SK-N-SH treated with all-trans-retinoic acid at 6 μM for 48 hours (cell line): ENCODE results near the gene PARD3.

ENCODE experiments used
- ATAC-seq: fragments of 200-7000 bp; cut with Tn5 transposase; 3 replicates; pipeline ENCODE4 v1.9.1; 2020; ENCODE audit warnings: mild to moderate bottlenecking, moderate library complexity
- ARNTL ChIP-seq: fragments of 450-650 bp; formaldehyde crosslinking; IDR thresholded peaks from 2 replicates; pipeline ENCODE4 v1.5.0; 2020; ENCODE audit warnings: low read depth, mild to moderate bottlenecking, moderate library complexity, borderline replicate concordance
- BACH2 ChIP-seq: fragments of 250-450 bp; sonication (Bioruptor Pico); IDR thresholded peaks from 2 replicates; pipeline ENCODE4 v1.9.0; 2021; ENCODE audit warnings: mild to moderate bottlenecking, borderline replicate concordance
- CSDC2 ChIP-seq: fragments of 250-450 bp; sonication (Bioruptor Pico); IDR thresholded peaks from 2 replicates; pipeline ENCODE4 v1.5.0; 2020; ENCODE audit warnings: mild to moderate bottlenecking, moderate library complexity
- CSRNP3 ChIP-seq: fragments of 250-450 bp; sonication (Bioruptor Pico); IDR thresholded peaks from 2 replicates; pipeline ENCODE4 v1.5.1; 2021; ENCODE audit warnings: mild to moderate bottlenecking, moderate library complexity
- ESRRG ChIP-seq: fragments of 250-450 bp; sonication (Bioruptor Pico); IDR thresholded peaks from 2 replicates; pipeline ENCODE4 v1.6.1; 2021; ENCODE audit warnings: mild to moderate bottlenecking
- GLIS3 ChIP-seq: fragments of 250-450 bp; sonication (Bioruptor Pico); IDR thresholded peaks from 2 replicates; pipeline ENCODE4 v1.5.0; 2020; ENCODE audit warnings: mild to moderate bottlenecking, moderate library complexity
- ISL1 ChIP-seq: fragments of 250-450 bp; sonication (Bioruptor Pico); IDR thresholded peaks from 2 replicates; pipeline ENCODE4 v2.1.2; 2022; ENCODE audit warnings: mild to moderate bottlenecking, moderate library complexity
- OSR1 ChIP-seq: fragments of 250-450 bp; sonication (Bioruptor Pico); IDR thresholded peaks from 2 replicates; pipeline ENCODE4 v1.8.0; 2022; ENCODE audit warnings: moderate library complexity, mild to moderate bottlenecking, inconsistent platforms
- PATZ1 ChIP-seq: fragments of 250-450 bp; sonication (Bioruptor Pico); IDR thresholded peaks from 2 replicates; pipeline ENCODE4 v1.8.0; 2020; ENCODE audit warnings: mild to moderate bottlenecking, moderate library complexity, borderline replicate concordance
- PPARA ChIP-seq: fragments of 250-450 bp; sonication (Bioruptor Pico); IDR thresholded peaks from 2 replicates; pipeline ENCODE4 v1.5.0; 2020; ENCODE audit warnings: mild to moderate bottlenecking, borderline replicate concordance
- RARB ChIP-seq: fragments of 250-450 bp; sonication (Bioruptor Pico); IDR thresholded peaks from 2 replicates; pipeline ENCODE4 v1.8.0; 2021; ENCODE audit warnings: mild to moderate bottlenecking, moderate library complexity
- SNAI2 ChIP-seq: fragments of 250-450 bp; sonication (Bioruptor Pico); IDR thresholded peaks from 2 replicates; pipeline ENCODE4 v1.5.0; 2020; ENCODE audit warnings: mild to moderate bottlenecking, moderate library complexity
- TCF4 ChIP-seq: fragments of 250-450 bp; sonication (Bioruptor Pico); IDR thresholded peaks from 2 replicates; pipeline ENCODE4 v1.8.0; 2021; ENCODE audit warnings: mild to moderate bottlenecking, moderate library complexity, borderline replicate concordance
- TOX ChIP-seq: fragments of 250-450 bp; sonication (Bioruptor Pico); IDR thresholded peaks from 2 replicates; pipeline ENCODE4 v1.8.0; 2021; ENCODE audit warnings: mild to moderate bottlenecking, moderate library complexity, borderline replicate concordance
- TSHZ2 ChIP-seq: fragments of 250-450 bp; sonication (Bioruptor Pico); IDR thresholded peaks from 2 replicates; pipeline ENCODE4 v1.5.0; 2020; ENCODE audit warnings: mild to moderate bottlenecking, moderate library complexity
- ZC3H10 ChIP-seq: fragments of 250-450 bp; sonication (Bioruptor Pico); IDR thresholded peaks from 2 replicates; pipeline ENCODE4 v1.5.1; 2021; ENCODE audit warnings: mild to moderate bottlenecking, moderate library complexity
- ZFP3 ChIP-seq: fragments of 250-450 bp; sonication (Bioruptor Pico); IDR thresholded peaks from 2 replicates; pipeline ENCODE4 v1.5.0; 2020; ENCODE audit warnings: mild to moderate bottlenecking, moderate library complexity
- ZFP30 ChIP-seq: fragments of 450-650 bp; formaldehyde crosslinking; IDR thresholded peaks from 2 replicates; pipeline ENCODE4 v1.5.0; 2022; ENCODE audit warnings: mild to moderate bottlenecking, moderate library complexity
- ZNF565 ChIP-seq: fragments of 450-650 bp; formaldehyde crosslinking; conservative IDR thresholded peaks from 2 replicates; pipeline ENCODE4 v1.5.0; 2020; ENCODE audit warnings: low read depth, mild to moderate bottlenecking, moderate library complexity
- ZNF70 ChIP-seq: fragments of 450-650 bp; formaldehyde crosslinking; IDR thresholded peaks from 2 replicates; pipeline ENCODE4 v1.5.0; 2020; ENCODE audit warnings: mild to moderate bottlenecking, moderate library complexity
- ZNF8 ChIP-seq: fragments of 450-650 bp; formaldehyde crosslinking; IDR thresholded peaks from 2 replicates; pipeline ENCODE4 v1.5.0; 2020; ENCODE audit warnings: mild to moderate bottlenecking, moderate library complexity
- TF ChIP-seq, protein P1 (sequence below): fragments of 250-450 bp; sonication (Bioruptor Pico); IDR thresholded peaks from 2 replicates; pipeline ENCODE4 v1.5.1; 2020; ENCODE audit warnings: low read depth, mild to moderate bottlenecking, moderate library complexity

Gene PARD3

GRCh38 chr10:34297541-34298345, 517.4 kb downstream of the PARD3 start:
- TF ChIP-seq ARNTL (CRISPR knock-in tag) (no peak), TSHZ2 (no peak), ZFP3 (CRISPR knock-in tag) (no peak), ZNF565 (CRISPR knock-in tag) (no peak), CSRNP3 (no peak), ZFP30 (no peak), SNAI2 (CRISPR knock-in tag) (no peak), ESRRG (CRISPR knock-in tag) (no peak), ISL1 (CRISPR knock-in tag) (no peak), OSR1 (CRISPR knock-in tag) (no peak), PPARA (CRISPR knock-in tag) (no peak), RARB (CRISPR knock-in tag) (no peak), CSDC2 (no peak), TOX (CRISPR knock-in tag) (no peak), TCF4 (CRISPR knock-in tag) (no peak), ZNF8 (no peak), ZC3H10 (CRISPR knock-in tag) (no peak), BACH2 (CRISPR knock-in tag) (no peak), ZNF70 (no peak)
- TF ChIP-seq, protein P1, sequence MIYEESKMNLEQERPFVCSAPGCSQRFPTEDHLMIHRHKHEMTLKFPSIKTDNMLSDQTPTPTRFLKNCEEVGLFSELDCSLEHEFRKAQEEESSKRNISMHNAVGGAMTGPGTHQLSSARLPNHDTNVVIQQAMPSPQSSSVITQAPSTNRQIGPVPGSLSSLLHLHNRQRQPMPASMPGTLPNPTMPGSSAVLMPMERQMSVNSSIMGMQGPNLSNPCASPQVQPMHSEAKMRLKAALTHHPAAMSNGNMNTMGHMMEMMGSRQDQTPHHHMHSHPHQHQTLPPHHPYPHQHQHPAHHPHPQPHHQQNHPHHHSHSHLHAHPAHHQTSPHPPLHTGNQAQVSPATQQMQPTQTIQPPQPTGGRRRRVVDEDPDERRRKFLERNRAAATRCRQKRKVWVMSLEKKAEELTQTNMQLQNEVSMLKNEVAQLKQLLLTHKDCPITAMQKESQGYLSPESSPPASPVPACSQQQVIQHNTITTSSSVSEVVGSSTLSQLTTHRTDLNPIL = no peak
- ATAC-seq = no peak

GRCh38 chr10:34295142-34295548, 520.0 kb downstream of the PARD3 start:
- no peak for ATAC-seq
- no peak for TF ChIP-seq ZNF8
- no peak for TF ChIP-seq ZNF70
- no peak for TF ChIP-seq CSDC2
- TF ChIP-seq TOX (CRISPR knock-in tag) = no peak
- TF ChIP-seq OSR1 (CRISPR knock-in tag) = no peak
- TF ChIP-seq PPARA (CRISPR knock-in tag) = no peak
- no peak for TF ChIP-seq TSHZ2
- no peak for TF ChIP-seq PATZ1 (CRISPR knock-in tag)
- TF ChIP-seq GLIS3 = no peak
- no peak for TF ChIP-seq ZFP3 (CRISPR knock-in tag)
- no peak for TF ChIP-seq TCF4 (CRISPR knock-in tag)
- no peak for TF ChIP-seq ZC3H10 (CRISPR knock-in tag)
- TF ChIP-seq CSRNP3 = no peak
- TF ChIP-seq ARNTL (CRISPR knock-in tag) = no peak
- TF ChIP-seq, protein P1 = no peak
- TF ChIP-seq ZNF565 (CRISPR knock-in tag) = no peak
- TF ChIP-seq BACH2 (CRISPR knock-in tag) = no peak
- TF ChIP-seq, all 23 proteins: peak for 0
